ENCODE measurements around the gene SNX19. TPM values are rescaled to one million over a fixed set of nuclear protein-coding genes. Genes with fewer than 3 reads are reported as not detected.

SNX19 gene
- polyA plus RNA-seq, 1 donor from 2014 or later: 20.8 TPM

DNA sequence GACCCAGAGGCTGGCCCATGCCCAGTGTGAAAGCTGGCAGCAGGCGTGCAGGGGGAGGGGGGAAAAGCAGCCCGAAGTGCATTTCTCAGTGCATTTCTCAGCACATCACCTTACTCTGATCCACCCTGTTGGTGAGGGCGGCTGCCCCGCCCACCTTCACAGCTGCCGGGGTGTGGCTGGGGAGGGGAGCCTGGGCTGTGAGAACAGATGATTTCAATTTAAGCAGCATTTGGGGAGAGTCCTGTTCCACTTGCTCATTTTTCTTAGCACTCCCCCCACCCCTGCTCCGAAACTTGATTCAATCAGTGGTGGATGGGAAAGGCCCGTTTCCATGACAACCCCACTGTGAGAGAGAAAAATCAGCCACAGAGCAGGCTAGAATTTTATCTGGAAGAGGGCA lies 84.8 kb downstream of the SNX19 start:
- no peaks in the 10 kb centered on the region for H3K27me3 ChIP-seq (ENCODE audit: insufficient read depth, low read depth, low read length)
- no peaks in the 10 kb centered on the region for H3K79me2 ChIP-seq (replicated peaks; ENCODE audit: insufficient read depth, low read length)
- H3K27ac ChIP-seq (ENCODE audit: low read length): no peak overlapping the region
- no peak overlapping the region for H3K4me2 ChIP-seq (ENCODE audit: low read length)
- no peak overlapping the region for H3K4me3 ChIP-seq (ENCODE audit: low read length)
- no peak overlapping the region for H3K9ac ChIP-seq (ENCODE audit: low read length)
- no peak overlapping the region for H2AFZ ChIP-seq (ENCODE audit: low read depth, low read length)
- H3K9me2 ChIP-seq (ENCODE audit: insufficient read depth, low read length): no peaks in the 10 kb centered on the region
- TF ChIP-seq RAD21 (conservative IDR thresholded peaks at IDR 0.05): no peak
- no peak for TF ChIP-seq EP300 (conservative IDR thresholded peaks at IDR 0.05; ENCODE audit: poor library complexity, severe bottlenecking)
- no peak for TF ChIP-seq CTCF (IDR thresholded peaks at IDR 0.05; ENCODE audit: poor library complexity, severe bottlenecking)
- no peak for TF ChIP-seq MXI1 (conservative IDR thresholded peaks at IDR 0.05; ENCODE audit: poor library complexity, severe bottlenecking)
- no peak for TF ChIP-seq TAF1 (IDR thresholded peaks at IDR 0.05; ENCODE audit: low read depth)
- TF ChIP-seq EZH2 (IDR thresholded peaks at IDR 0.05; ENCODE audit: borderline replicate concordance, insufficient read depth, low read length, poor library complexity, severe bottlenecking): no peak
- TF ChIP-seq SMC3 (conservative IDR thresholded peaks at IDR 0.05; ENCODE audit: poor library complexity): no peak
- TF ChIP-seq POLR2AphosphoS5 (IDR thresholded peaks at IDR 0.05): no peak
- TF ChIP-seq, protein P1, sequence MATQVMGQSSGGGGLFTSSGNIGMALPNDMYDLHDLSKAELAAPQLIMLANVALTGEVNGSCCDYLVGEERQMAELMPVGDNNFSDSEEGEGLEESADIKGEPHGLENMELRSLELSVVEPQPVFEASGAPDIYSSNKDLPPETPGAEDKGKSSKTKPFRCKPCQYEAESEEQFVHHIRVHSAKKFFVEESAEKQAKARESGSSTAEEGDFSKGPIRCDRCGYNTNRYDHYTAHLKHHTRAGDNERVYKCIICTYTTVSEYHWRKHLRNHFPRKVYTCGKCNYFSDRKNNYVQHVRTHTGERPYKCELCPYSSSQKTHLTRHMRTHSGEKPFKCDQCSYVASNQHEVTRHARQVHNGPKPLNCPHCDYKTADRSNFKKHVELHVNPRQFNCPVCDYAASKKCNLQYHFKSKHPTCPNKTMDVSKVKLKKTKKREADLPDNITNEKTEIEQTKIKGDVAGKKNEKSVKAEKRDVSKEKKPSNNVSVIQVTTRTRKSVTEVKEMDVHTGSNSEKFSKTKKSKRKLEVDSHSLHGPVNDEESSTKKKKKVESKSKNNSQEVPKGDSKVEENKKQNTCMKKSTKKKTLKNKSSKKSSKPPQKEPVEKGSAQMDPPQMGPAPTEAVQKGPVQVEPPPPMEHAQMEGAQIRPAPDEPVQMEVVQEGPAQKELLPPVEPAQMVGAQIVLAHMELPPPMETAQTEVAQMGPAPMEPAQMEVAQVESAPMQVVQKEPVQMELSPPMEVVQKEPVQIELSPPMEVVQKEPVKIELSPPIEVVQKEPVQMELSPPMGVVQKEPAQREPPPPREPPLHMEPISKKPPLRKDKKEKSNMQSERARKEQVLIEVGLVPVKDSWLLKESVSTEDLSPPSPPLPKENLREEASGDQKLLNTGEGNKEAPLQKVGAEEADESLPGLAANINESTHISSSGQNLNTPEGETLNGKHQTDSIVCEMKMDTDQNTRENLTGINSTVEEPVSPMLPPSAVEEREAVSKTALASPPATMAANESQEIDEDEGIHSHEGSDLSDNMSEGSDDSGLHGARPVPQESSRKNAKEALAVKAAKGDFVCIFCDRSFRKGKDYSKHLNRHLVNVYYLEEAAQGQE (IDR thresholded peaks at IDR 0.05; ENCODE audit: borderline replicate concordance): no peak
- H3K36me3 ChIP-seq (ENCODE audit: insufficient read depth, low read length): no peaks in the 10 kb centered on the region
- no peaks in the 10 kb centered on the region for H4K20me1 ChIP-seq (ENCODE audit: insufficient read depth)
- H3K9me3 ChIP-seq (ENCODE audit: low read length): no peaks in the 10 kb centered on the region
- H3F3A ChIP-seq (ENCODE audit: insufficient read depth, low read length, poor library complexity, severe bottlenecking): no peaks in the 10 kb centered on the region

DNA sequence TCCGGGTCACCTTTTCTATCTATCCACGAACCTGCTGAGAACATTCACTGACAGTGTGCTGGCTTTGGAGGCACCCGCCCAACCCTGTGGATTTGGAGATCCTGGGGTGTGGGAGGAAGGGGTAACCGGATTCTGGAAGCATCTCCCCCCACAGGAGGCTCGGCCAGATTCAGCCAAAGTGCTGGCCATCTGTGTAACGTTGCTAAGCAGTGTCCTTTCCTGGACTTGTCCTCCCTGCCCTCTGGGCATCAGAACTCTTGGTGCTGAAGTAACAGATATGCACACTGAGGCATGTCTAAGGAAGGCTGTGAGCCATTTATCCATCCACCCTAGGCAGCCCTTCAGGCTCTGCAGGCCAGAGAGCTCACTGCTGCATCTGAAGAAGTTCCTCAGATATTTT lies 85.7 kb downstream of the SNX19 start:
- no peaks in the 10 kb centered on the region for H3F3A ChIP-seq (ENCODE audit: insufficient read depth, low read length, poor library complexity, severe bottlenecking)
- H3K27ac ChIP-seq (ENCODE audit: low read length): no peak overlapping the region
- no peak overlapping the region for H3K4me3 ChIP-seq (ENCODE audit: low read length)
- no peaks in the 10 kb centered on the region for H3K9me3 ChIP-seq (ENCODE audit: low read length)
- no peak overlapping the region for H3K9ac ChIP-seq (ENCODE audit: low read length)
- H2AFZ ChIP-seq (ENCODE audit: low read depth, low read length): no peak overlapping the region
- H3K9me2 ChIP-seq (ENCODE audit: insufficient read depth, low read length): no peaks in the 10 kb centered on the region
- H3K79me2 ChIP-seq (replicated peaks; ENCODE audit: insufficient read depth, low read length): no peaks in the 10 kb centered on the region
- no peak overlapping the region for H3K4me2 ChIP-seq (ENCODE audit: low read length)
- H3K36me3 ChIP-seq (ENCODE audit: insufficient read depth, low read length): no peaks in the 10 kb centered on the region
- no peaks in the 10 kb centered on the region for H4K20me1 ChIP-seq (ENCODE audit: insufficient read depth)
- TF ChIP-seq, protein P1 (IDR thresholded peaks at IDR 0.05; ENCODE audit: borderline replicate concordance): no peak
- no peak for TF ChIP-seq RAD21 (conservative IDR thresholded peaks at IDR 0.05)
- no peak for TF ChIP-seq EZH2 (IDR thresholded peaks at IDR 0.05; ENCODE audit: borderline replicate concordance, insufficient read depth, low read length, poor library complexity, severe bottlenecking)
- TF ChIP-seq MXI1 (conservative IDR thresholded peaks at IDR 0.05; ENCODE audit: poor library complexity, severe bottlenecking): no peak
- H3K27me3 ChIP-seq (ENCODE audit: insufficient read depth, low read depth, low read length): no peaks in the 10 kb centered on the region
